ENCODE measurements around the gene PRRX2. TPM values are rescaled to one million over a fixed set of nuclear protein-coding genes. Genes with fewer than 3 reads are reported as not detected.

The PRRX2 gene
- total and polyA plus RNA-seq, 9 of the 15 experiments (the other 6 are each of a cell fraction or from before 2014, with no cell fraction given) = 0.21 TPM; not detected in 8

DNA sequence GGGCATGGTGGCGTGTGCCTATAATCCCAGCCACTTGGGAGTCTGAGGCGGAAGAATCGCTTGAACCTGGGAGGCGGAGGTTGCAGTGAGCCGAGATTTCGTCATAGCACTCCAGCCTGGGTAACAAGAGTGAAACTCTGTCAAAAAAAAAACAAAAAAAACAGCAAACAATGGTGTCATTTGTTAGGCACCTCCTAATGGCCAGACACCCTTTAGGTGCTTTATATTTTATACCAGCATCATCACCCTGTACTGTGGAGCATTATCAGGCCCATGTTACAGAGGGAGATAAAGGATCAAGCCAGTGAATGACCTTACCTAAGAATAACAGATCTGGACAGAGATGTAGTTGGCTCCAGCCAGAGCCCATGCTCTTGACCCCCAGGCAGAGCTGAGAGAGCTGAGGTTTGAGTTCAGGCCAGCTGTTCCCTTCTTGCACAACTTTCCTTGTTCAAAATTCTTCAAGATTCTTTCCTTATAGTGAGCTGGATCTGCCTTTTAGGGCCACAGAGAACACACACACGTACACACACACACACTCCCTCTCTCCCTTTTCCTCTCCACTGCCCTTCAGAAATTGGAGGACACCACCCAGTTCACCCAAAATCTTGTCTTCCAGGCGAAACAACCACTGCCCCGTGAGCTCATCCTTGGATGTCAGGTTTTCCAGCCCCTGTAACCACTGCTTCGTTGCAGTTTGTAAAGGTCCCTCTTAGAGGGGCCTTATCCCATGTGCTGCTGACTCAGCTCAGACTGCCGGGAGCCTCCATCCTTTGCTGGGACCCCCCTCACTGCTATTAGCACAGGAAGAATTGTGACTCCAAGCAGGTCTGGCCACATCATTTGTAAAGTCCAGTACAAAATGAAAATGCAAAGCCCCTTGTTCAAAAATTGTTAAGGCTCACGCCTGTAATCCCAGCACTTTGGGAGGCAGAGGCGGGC lies 97.8 kb downstream of the PRRX2 start:
- H3K4me1 ChIP-seq (replicated peaks in 1 of 2; ENCODE audit: control insufficient read depth in 2 of 2, insufficient read depth in 2 of 2, low read length in 2 of 2) = peaks cover 20 to 23% of the 10 kb centered on the region in 2 experiments
- BruUV-seq (replicated peaks) = no TSS peak
- no peaks in the 10 kb centered on the region for H3K9me1 ChIP-seq (ENCODE audit: control insufficient read depth, insufficient read depth, low read length)
- 68% methylated on average over 13 of the region's 13 CpGs for WGBS (ENCODE audit: insufficient coverage, low coverage, missing lambda C conversion rate)
- ATAC-seq (no peak), FAIRE-seq (peak; percentile 44), DNase-seq (ENCODE audit: extremely low read depth in 1 of 4, low spot score in 3 of 4) (no peak)
- H3K4me2 ChIP-seq (ENCODE audit: insufficient read depth, low read length) = no peak overlapping the region
- ChIA-PET CTCF (ENCODE audit: low intra/inter-chr PET ratio) (no interaction called here), POLR2A (interaction anchor here (0.6 to 4.6 kb wide), 7 partner anchors 10 to 489 kb away, joined by 3 to 29 read pairs (median 5); partner anchors contain the start of gene PTGES)
- no peak overlapping the region for H3K9ac ChIP-seq (ENCODE audit: insufficient read depth in 1 of 2, low read depth in 2 of 2, low read length in 2 of 2)
- intact Hi-C loops (cut with micrococcal nuclease) (no loop called here), in situ Hi-C loops (cut with MboI) (no loop called here)
- H3K36me3 ChIP-seq (ENCODE audit: control insufficient read depth, insufficient read depth, low read length) = no peaks in the 10 kb centered on the region
- H3K27me3 ChIP-seq (ENCODE audit: control insufficient read depth in 2 of 2, insufficient read depth in 2 of 2, low read length in 2 of 2) = no peaks in the 10 kb centered on the region
- H4K20me1 ChIP-seq (replicated peaks; ENCODE audit: control insufficient read depth, insufficient read depth, low read length) = 0 out of 2 replicates have a peak, but pooled peaks cover 5% of the 10 kb centered on the region
- H3K79me2 ChIP-seq (ENCODE audit: control insufficient read depth, insufficient read depth, low read length) = no peaks in the 10 kb centered on the region
- H3K9me3 ChIP-seq (replicated peaks; ENCODE audit: control insufficient read depth, insufficient read depth, low read depth, low read length) = no peaks in the 10 kb centered on the region
- no peak overlapping the region for H2AFZ ChIP-seq (ENCODE audit: low read depth, low read length)
- H3K4me3 ChIP-seq = no peak overlapping the region
- TF ChIP-seq ZFP30 (CRISPR knock-in tag; IDR thresholded peaks at IDR 0.05; ENCODE audit: borderline replicate concordance) = no peak
- TF ChIP-seq HCFC1 (IDR thresholded peaks at IDR 0.05; ENCODE audit: low read depth, low read length) = no peak
- TF ChIP-seq CHD2 (IDR thresholded peaks at IDR 0.05; ENCODE audit: low read depth, low read length) = no peak
- no peak for TF ChIP-seq ZBTB7A (IDR thresholded peaks at IDR 0.05; ENCODE audit: borderline replicate concordance, control insufficient read depth, low read depth, low read length)
- no peak for TF ChIP-seq ZNF584 (CRISPR knock-in tag; IDR thresholded peaks at IDR 0.05; ENCODE audit: low read depth)
- TF ChIP-seq ZNF561 (CRISPR knock-in tag; conservative IDR thresholded peaks at IDR 0.05) = no peak
- no peak for TF ChIP-seq PRPF4 (IDR thresholded peaks at IDR 0.05; ENCODE audit: insufficient read depth, low read depth, low read length, poor library complexity, severe bottlenecking)
- TF ChIP-seq ZC3H8 (IDR thresholded peaks at IDR 0.05) = no peak
- peak; percentile 72 for TF ChIP-seq CEBPB (tag; IDR thresholded peaks at IDR 0.05)
- TF ChIP-seq MEF2D (tag; conservative IDR thresholded peaks at IDR 0.05; ENCODE audit: low read depth) = 0 out of 2 replicates have a peak, but pooled peaks have one; percentile 12
- peak; percentile 50; the same call in 1 of the 2 replicates for TF ChIP-seq C11orf30 (IDR thresholded peaks at IDR 0.05; ENCODE audit: low read depth)
- TF ChIP-seq MAFG (tag; conservative IDR thresholded peaks at IDR 0.05) = 0 out of 2 replicates have a peak, but pooled peaks have one; percentile 16
- TF ChIP-seq CHCHD3 (CRISPR knock-in tag; IDR thresholded peaks at IDR 0.05) = no peak
- no peak for TF ChIP-seq ELF4 (CRISPR knock-in tag; IDR thresholded peaks at IDR 0.05)
- TF ChIP-seq, protein P1, sequence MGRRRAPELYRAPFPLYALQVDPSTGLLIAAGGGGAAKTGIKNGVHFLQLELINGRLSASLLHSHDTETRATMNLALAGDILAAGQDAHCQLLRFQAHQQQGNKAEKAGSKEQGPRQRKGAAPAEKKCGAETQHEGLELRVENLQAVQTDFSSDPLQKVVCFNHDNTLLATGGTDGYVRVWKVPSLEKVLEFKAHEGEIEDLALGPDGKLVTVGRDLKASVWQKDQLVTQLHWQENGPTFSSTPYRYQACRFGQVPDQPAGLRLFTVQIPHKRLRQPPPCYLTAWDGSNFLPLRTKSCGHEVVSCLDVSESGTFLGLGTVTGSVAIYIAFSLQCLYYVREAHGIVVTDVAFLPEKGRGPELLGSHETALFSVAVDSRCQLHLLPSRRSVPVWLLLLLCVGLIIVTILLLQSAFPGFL (CRISPR knock-in tag; IDR thresholded peaks at IDR 0.05) = no peak
- TF ChIP-seq BCL6 (CRISPR knock-in tag; IDR thresholded peaks at IDR 0.05) = no peak
- TF ChIP-seq, protein P2, sequence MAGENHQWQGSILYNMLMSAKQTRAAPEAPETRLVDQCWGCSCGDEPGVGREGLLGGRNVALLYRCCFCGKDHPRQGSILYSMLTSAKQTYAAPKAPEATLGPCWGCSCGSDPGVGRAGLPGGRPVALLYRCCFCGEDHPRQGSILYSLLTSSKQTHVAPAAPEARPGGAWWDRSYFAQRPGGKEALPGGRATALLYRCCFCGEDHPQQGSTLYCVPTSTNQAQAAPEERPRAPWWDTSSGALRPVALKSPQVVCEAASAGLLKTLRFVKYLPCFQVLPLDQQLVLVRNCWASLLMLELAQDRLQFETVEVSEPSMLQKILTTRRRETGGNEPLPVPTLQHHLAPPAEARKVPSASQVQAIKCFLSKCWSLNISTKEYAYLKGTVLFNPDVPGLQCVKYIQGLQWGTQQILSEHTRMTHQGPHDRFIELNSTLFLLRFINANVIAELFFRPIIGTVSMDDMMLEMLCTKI (IDR thresholded peaks at IDR 0.05; ENCODE audit: partially characterized antibody) = no peak
- TF ChIP-seq ZNF316 (IDR thresholded peaks at IDR 0.05) = peak; percentile 55
- no peak overlapping the region for H3K27ac ChIP-seq (ENCODE audit: extremely low read depth, low read depth, low read length)

All from K562 (cell line).